GM12892 (cell line): ENCODE data around the gene COG5.

ENCODE experiments used
- POLR2A ChIP-seq: IDR thresholded peaks from 2 replicates; pipeline ENCODE4 v1.6.1; 2011; ENCODE audit warnings: low read depth, low read length, control low read depth
- POLR2AphosphoS5 ChIP-seq: IDR thresholded peaks from 2 replicates; pipeline ENCODE4 v1.6.1; 2011; ENCODE audit warnings: low read depth, low read length, control low read depth

DNA sequence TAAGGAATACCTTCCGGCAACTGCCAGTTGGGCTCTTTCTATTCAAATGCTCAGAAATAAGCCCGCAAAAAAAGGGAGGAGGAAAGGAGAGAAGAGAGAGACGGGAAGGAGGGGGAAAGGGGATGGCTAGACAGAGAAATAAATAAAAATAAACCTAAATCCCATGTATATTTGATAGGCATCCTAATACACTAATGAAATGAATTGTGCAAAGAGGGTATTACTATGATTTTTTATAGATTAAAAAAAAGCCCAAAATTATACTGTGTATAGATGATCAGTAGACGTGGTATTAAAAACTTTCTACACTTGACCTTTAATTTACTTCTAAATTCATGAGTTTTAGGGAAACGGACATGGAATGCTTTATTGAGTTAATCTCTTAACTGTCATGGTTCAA lies 305.0 kb downstream of the COG5 start:
- no peak for TF ChIP-seq POLR2A
- no peak for TF ChIP-seq POLR2AphosphoS5
